ENCODE data around the gene GALNT6.

DNA sequence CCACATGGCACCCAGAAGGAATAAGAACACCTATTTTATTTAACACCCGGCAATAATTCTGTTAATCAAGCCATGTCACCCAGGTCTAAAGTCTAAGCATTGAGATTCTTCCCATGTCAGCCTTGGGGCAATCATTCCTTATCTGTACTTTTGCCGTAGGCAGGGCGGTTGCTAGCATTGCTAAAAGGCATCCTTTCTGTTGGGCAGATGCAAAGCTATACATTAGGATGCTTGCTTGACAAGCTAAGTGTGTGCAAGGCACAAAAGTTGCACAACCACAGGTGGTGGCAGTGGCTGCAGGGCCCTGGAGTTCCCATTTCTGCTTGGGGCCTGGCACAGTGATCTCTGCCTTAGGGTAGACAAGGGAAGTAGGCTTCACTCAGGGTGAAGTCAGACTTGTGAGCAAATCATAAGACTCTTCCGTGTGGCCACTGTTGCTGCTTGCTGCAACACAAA, 12.5 kb upstream of the GALNT6 start:
- TF ChIP-seq CTCF (conservative IDR thresholded peaks at IDR 0.05; ENCODE audit: low read depth, low read length): no peak
- no peak for TF ChIP-seq EZH2 (IDR thresholded peaks at IDR 0.05; ENCODE audit: low read length, unreplicated experiment)
- TF ChIP-seq EZH2phosphoT487 (IDR thresholded peaks at IDR 0.05; ENCODE audit: borderline replicate concordance, low read length): no peak

All from PC-3 (cell line).